HG02970 (cell line): ENCODE results near the gene CAND1.

ENCODE experiments used
- ATAC-seq: cut with Tn5 transposase; IDR thresholded peaks from one replicate; pipeline ENCODE4 v1.9.1; 2021; ENCODE audit warnings: mild to moderate bottlenecking, moderate library complexity, moderate number of reproducible peaks; ENCODE audit not compliant: unreplicated experiment, low FRiP score

Gene CAND1

DNA sequence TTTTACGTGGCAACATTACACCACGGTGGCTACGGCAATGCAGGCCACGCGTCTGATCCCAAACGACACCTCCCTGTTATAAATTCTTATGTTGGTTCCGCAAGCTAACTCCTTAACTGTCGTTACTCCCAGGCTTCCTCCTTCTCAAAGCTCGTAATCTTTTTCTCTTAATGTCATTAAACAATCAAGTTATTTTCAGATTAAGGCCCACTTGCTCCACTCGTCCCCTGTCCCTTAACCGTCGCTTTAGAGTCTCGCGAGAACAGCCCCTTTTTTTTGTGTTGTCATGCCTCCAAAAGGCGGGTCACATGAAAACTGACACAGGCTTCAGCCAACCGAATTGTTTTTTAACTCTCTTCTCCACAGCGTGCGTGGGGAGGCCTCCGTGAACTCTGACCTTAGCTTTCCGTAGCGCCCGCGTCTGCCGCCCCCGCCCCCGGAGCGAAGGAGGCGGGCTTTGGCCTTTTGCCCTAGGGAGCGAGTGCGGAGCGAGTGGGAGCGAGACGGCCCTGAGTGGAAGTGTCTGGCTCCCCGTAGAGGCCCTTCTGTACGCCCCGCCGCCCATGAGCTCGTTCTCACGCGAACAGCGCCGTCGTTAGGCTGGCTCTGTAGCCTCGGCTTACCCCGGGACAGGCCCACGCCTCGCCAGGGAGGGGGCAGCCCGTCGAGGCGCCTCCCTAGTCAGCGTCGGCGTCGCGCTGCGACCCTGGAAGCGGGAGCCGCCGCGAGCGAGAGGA lies at the start of gene CAND1:
CAND1 (plus strand) TSS at position 463 of the 737 bp plus-strand sequence. CDS start 360 bp downstream, outside the sequence.
- peak; percentile 88 for ATAC-seq

DNA sequence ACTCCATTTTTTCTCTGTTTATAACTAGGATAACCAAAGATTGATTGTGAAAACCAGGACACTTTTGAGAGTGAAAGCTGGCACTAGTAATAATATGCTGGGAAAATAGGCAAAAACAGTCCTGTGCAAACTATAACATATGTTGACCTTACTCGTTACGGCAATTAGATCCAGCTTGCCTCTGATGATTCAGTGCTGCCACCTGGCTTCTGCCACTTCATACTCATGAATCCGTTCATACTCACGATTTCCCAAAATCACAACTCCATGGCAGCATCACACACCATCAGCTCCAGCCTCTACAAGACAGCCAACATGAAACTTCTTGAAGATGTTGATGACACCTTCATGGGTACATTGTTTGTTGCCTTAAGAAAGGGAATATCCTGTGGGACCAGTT lies 49.1 kb upstream of the CAND1 start:
- no peak for ATAC-seq

DNA sequence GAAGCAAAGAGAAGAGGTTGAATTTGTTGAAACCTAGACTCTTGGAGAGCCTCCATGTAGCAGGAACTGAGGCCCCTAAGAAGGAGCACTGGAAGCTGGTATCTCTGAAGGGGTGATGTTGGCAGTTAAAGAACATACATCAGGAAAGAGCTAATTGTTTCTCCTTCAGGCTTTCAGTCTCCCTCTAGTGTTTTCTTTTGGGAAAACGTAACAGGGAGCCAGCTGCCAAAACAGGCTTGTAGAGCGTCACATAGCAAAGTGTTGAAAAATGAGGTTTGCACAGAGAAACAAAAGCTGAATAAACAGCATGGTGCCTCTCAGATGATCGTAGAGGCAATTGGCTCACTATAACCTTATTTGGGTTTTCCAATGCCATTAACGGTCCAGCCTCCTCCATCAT lies 46.9 kb upstream of the CAND1 start:
- ATAC-seq, result no peak

DNA sequence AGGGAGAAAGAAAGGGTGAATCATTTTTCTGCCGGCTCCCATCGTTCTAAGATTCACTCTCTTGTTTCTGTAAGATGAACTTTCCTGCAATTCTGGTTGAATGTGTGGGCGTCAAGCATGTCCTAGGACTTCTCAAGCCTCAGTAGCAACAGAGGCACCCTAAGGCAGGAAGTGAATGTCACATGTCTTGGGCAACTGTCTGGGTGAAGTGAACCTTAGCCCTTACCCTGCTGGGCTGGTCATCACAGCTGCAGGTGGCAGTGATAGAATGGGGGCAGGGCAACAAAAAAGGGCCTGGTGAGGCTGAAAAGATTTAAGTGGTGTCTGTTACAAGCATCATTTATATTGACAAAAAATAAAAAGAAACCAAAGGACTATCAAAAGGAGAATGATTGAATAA lies 45.9 kb upstream of the CAND1 start:
- no peak for ATAC-seq

DNA sequence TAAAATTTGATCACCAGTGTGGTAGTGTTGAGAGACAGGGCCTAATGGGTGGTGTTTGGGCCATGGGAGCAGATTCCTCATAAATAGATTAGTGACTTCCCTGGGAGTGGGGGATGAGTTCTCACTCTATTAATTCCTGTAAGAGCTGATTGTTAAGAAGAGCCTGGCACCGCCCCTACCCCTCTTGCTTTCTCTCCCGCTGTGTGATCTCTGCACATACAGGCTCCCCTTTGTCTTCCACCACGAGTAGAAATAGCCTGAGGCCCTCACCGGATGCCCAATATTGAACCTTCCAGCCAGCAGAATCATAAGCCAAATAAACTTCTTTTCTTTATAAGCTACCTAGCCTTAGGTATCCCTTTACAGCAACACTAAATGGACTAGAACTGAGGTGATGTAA lies 31.9 kb upstream of the CAND1 start:
- ATAC-seq, result no peak

DNA sequence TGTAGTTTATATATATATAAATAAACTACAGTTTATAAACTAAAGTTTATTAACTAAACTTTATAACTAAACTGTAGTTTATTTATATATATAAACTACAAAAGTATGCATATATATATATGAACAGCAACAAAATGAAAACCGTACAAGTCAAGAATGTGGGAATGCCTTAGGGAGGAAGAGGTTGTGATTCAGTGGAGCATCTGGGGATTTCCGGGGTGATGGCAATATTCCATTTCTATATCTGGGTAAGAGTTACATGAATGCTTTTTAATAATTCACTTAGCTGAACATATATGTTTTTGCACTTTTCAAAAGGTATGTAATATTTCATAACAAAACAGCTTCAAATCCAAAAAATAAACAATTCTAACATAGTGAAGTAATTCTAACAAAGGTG lies 30.1 kb upstream of the CAND1 start:
- no peak for ATAC-seq

DNA sequence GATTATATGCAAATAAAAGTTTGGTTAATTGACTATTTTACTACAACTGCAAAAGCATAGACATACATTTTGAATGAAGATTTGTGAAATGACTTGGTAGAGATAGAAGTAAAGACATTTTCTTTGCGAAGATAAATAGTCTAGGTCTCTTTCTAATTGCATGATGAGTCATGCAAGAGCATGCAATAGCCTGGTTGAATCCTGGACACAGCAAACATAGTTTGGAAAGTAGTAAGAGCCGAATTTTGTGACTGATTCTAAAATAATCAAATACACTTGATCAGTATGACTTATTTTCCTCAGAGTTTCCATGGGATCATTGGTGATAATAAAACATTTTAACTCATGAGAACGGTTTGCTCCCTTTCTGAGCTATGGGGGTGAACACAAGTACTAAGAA lies 27.7 kb upstream of the CAND1 start:
- no peak for ATAC-seq

DNA sequence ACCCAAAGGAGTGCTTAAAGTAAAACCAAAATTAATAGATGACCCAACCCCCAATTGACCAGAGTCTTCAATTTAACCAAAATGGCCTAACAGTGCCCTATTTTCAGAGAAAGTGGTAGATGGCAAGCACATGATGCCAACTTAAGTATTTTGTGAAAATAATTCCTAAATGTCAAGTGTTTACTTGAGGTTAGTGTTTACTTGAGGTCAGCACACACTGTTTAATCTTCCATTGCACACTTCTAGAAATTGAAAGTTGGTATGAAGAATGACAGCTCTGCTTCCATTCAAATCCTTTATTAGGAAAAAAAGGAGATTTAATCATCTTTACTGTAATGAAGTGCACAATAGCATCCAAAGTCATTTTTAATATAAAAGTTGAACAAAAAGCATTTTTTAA lies 25.9 kb upstream of the CAND1 start:
- ATAC-seq, result no peak

DNA sequence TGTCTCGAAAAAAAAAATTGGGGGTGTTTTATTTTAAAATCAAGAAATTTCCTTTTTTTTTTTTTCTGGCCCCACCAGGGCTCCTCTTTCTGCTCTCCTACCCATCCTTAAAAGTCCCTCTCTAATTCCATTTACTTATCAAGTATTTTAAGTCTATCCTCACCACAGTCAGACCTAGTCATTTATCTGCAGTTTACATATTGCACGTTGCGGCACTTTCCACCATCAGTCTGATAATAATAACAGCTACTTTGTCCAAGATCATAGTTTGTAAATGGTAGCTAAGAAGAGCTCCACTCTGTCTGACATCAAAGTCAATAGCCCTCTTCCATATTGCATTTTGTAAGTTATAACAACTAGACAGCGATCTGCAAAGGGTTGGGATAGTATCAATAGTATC lies 23.6 kb upstream of the CAND1 start:
- no peak for ATAC-seq

DNA sequence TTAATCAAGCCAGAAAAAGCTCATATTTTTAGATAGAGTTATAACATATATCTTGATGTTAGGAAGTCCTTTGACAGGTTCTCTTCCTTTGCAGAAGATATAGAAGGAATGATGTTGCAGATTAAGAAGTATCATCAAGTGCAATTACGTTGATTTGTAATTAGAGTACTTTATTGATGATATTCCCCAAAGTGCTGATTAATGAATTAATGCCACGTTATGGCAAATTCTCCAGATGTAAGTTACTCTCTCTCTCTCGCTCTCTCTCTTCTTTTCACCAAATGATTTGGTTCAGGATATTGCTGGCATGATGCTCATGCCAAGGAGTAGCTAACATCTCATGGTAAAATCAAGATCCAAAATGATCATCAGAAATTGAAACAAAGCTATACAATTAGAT lies 18.1 kb upstream of the CAND1 start:
- ATAC-seq, result no peak

DNA sequence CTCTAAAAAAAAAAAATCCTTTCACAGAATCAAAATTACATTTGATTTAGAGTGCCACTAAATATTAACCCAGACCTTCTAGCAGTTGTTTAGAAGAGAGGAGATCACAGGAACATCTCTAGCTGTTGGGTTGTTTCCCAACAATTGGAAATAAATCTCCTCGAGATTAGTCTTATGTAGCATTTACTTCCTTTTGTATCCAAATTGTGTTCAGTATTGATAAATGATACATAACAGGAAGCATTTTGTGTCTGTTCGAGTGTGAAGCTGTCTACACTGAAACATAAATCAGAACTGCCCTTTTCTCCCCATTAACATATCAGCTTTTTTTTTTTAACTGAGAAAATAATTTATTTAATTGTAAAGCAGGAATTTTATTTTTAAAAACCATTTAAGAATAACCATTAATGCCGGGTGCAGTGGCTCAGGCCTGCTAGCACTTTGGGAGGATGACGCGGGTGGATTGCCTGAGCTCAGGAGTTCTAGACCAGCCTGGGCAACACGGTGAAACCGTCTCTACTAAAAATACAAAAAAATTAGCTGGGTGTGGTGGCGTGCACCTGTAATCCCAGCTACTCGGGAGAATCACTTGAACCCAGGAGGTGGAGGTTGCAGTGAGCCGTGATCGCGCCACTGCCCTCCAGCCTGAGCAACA lies 14.7 kb upstream of the CAND1 start:
- ATAC-seq, result no peak

DNA sequence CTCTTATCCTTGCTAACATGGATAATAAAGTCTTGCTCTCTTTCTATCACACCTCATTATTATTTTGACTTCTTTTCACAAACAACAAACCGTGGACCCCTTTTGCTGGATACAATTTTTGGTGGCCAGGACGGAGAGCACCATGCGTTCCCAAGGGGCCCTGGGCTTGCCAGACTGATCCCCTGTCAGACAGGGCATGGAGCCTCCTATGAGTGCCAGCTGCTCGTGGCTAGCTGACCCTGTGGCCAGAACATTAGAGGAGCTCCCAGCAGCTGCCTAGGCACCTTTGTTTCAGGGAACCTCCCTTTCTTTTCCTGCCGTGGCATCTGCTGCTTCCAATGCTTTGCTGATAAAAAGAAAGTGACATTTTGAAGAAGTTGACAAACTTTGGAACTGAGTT lies 12.5 kb upstream of the CAND1 start:
- ATAC-seq, result no peak

DNA sequence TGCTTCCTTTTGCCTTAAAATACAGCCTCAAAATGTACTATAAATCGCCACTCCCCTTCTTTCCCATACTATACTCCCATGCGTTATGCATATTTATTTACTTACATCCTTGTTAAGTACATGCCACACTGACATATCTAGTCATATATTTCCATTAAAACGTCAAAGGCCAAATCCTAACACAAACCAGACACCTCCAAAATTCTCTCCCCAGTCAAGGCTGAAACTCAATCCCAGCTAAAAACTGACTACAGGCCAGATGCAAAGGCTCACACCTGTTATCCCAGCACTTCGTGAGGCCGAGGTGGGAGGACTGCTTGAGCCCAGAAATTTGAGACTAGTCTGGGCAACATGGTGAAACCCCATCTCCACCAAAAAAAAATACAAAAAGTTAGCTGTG lies 5.7 kb upstream of the CAND1 start:
- no peak for ATAC-seq

DNA sequence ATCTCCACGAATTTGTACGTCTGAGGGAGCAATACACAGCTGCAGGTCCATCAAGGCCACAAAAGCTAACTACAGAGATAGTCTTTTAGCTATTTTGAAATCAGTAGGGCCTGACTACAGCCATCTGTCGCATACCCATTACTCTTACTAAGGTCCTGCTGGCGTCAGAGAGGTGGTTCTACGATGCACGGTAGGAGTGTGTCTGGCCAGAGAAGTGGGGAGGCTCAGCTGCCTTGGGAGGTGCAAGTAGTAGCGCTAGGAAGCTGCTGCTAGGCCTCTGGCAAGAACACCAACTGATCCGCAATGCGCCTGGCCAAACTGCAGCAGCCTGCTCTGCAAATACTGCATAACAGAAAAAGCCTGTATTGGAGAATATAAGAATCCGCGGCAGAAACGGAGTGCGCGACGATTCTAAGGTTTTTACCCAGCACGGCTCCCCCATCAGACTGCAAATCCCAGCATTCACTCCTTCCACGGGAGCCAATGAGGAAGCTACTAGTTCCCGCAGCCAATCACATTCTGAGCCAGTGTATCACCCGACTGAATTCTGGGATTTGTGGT lies 743 bp upstream of the CAND1 start:
- peak; percentile 81 for ATAC-seq

DNA sequence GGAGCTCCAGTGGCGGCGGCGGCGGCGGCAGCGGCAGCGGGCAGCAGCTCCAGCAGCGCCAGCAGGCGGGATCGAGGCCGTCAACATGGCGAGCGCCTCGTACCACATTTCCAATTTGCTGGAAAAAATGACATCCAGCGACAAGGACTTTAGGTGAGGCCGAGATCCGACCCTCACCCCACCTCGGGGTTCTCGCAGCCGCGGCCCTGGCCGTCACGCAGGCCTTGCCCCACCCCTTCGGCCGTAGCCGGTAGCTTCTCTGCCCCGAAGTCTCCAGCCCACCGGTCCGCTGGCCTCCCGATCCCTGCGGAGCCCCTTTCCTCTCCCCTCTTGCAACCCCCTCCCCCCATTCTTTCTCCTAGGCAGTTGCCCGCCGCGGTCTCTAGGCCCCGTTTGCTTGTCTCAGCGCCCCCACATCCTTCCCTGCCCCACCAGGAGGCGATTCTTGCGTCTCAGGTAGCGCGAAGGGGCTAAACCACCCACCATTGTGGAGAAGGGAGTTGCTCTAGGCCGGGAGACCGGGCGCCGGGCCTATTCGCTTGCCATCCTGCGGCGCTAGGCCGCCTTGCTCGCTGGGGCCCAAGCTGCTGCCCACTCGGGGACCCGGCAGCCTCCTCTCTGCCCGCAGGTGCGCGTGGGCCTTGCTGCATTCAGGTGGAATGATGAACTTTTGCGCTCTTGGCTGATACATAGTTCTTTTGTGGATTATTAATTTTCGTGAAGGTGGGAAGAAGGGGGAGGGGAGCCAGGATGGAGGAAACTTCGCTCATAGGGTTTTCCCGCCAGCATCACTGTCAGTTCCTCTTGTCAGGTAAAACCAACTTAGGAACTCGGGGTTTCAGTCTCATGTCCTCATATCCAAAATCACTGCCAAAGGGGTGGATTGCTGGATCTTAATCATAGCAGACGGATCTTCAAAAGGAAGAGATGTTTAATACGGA lies 745 bp downstream of the CAND1 start:
- ATAC-seq, result peak; percentile 8

DNA sequence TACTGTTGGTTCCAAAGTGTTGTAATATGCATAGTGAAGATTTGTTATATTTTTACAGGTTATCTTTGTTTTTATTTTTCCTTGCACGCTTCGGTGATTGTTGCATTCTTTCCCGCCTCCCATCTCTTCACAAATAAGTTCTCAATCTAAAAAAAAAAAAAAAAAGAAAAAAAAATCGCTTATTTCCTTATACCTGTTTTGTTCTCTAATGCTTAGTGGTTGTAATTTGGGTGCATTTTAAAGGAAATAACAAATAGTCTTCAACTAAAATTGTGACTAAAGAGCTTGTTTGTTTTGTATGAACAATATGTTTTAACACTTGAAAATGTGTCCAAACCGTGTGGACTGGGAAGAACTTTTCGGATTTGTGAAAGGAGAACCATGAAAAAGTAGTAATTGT lies 1.5 kb downstream of the CAND1 start:
- no peak for ATAC-seq

DNA sequence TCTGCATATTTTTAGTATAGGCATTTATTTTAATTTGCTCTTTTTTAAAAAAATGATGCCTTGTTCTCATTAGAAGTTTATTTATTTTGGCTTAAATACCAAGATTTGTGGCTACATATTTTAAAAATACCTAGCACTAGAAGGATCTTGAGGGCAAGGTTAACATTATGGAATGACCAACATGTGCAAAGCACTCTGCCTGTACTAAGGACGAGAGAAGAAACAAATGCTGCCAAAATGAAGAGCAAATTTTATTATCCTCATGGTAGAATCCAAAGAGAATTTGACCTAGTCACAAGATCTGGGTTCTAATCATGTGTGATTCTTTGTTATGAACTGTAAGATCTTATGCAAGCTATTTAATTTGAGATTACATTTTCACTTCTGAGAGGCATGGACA lies 2.8 kb downstream of the CAND1 start:
- no peak for ATAC-seq

DNA sequence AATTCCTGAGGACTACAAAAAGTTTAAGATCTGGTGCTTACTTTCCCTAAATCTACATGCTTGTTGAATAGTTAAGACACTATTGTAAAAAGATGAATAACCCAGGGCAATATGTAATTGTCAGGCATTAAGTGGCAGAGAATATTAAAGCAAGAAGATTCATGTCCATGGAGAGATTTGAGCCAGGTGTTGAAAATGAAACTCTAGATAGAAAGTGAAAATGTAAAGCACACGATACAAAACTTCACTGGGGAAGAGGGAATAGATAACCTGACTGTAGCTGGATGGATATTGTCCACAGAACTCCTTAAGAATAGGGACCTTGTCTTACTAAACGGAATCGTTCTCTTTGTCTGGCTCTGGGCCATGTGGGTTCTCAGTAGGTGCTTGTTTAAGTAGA lies 5.0 kb downstream of the CAND1 start:
- no peak for ATAC-seq

DNA sequence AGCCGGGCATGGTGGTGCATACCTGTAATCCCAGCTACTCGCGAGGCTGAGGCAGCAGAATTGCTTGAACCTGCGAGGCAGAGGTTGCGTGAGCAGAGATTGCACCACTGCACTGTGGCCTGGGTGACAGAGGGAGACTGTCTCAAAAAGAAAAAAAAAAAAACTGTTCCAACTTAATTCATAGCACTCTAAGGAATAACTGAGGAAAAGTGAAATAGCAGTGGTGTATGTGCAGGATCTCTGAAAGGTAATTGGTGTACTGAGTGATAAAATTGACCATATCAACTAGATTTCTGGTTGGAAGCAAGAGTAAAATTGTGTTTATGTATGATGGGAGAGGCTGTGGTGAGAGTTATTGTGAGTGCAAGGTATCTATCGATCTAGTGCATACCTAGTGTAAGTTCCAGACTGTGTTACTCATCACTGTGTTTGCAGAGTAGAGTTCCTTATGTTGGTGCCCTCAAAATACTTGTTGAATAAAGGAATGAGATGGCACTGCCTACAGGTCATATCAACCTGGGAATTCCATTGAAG lies 6.3 kb downstream of the CAND1 start:
- no peak for ATAC-seq

DNA sequence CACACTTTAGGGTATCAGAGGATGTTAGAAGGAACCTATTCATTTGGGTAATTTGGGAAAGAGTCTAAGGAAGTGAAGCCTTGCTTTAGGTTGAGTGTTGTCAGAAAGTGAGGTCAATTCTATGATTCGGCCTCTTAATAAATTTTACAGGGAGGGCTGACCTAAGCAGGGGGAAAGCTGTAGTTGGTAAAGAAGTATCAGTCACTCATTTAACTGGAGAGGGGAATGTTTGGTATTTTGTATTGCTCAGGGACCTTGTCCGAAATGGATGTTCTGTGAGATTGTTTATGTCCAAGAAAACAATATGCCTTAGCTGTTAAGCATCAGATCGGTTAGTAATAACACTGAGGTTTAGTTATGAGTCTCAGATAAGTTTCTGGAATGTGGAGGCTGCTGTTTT lies 7.3 kb downstream of the CAND1 start:
- ATAC-seq, result no peak

DNA sequence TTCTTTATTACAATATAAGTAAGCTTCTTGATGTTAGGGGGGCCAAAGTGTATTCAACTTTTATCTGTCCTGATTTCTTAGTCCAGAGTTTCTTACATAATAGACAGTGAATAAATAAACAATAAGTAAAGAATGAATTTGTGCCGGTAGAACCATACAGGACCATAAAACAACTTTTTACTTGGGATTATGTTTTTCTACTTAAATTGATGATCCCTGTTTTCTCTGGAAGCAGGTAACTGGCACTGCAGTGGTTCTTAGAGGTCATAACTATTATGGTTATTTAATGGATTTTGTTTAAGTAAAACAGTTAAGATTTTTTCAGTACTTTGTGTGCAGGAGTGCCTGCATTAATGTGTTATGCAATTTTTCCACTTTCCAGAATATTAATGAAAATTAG lies 10.5 kb downstream of the CAND1 start:
- ATAC-seq, result no peak
